Fibroblast of pulmonary artery (primary cell): ENCODE measurements around the gene MROH9.

ENCODE experiments used
- DNase-seq: peaks from one replicate; pipeline ENCODE4 v3.0.0-alpha.2; 2010; ENCODE audit warnings: low read depth
- H3K4me3 ChIP-seq: replicated peaks from 2 replicates; pipeline ENCODE4 v1.5.1; 2011; ENCODE audit warnings: low read depth, mild to moderate bottlenecking, control low read depth, low read length, moderate library complexity
- CTCF ChIP-seq: IDR thresholded peaks from 2 replicates; pipeline ENCODE4 v1.5.1; 2011; ENCODE audit warnings: mild to moderate bottlenecking, control low read depth, low read length, inconsistent platforms; ENCODE audit errors: missing control alignments

MROH9 gene

GRCh38 chr1:170993717-170994116 is 58.4 kb downstream of the MROH9 start:
- no peak for TF ChIP-seq CTCF

DNA sequence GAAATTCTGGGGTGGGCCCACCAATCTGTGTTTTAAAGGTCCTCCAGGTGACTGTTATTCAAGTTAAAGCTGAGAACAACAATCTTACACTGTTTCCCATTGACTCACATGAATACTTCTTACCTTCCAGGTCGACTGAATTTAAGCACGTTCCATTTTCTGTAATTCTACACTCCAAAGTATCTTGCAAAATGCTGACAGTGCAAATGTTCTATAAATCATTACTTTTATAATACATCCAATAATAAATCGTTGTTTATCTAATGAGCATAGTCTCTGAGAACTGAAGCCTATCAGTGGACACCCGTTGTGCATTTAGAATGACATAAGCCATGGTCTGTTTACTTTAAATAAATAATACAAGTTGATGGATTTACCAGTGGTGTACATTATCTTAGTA is 79.5 kb downstream of the MROH9 start:
- no peak for DNase-seq
- H3K4me3 ChIP-seq: no peak overlapping the region
- no peak for TF ChIP-seq CTCF

More at GRCh38 chr1:170993717-170994116, 58.4 kb downstream of the MROH9 start:
- no peak overlapping the region for H3K4me3 ChIP-seq
- DNase-seq: no peak

- H3K4me3 ChIP-seq: no peak overlapping the region
These were observed 82.1 kb downstream of the MROH9 start for GRCh38 chr1:171017426-171017825.

GRCh38 chr1:171019971-171020370 is 84.6 kb downstream of the MROH9 start:
- DNase-seq: no peak
- TF ChIP-seq CTCF: no peak
- H3K4me3 ChIP-seq: no peak overlapping the region

More at GRCh38 chr1:171017426-171017825, 82.1 kb downstream of the MROH9 start:
- no peak for DNase-seq
- TF ChIP-seq CTCF: no peak

- no peak for TF ChIP-seq CTCF
- no peak for DNase-seq
- H3K4me3 ChIP-seq: no peak overlapping the region
These were observed 97.7 kb downstream of the MROH9 start for GRCh38 chr1:171032822-171033702.

DNA sequence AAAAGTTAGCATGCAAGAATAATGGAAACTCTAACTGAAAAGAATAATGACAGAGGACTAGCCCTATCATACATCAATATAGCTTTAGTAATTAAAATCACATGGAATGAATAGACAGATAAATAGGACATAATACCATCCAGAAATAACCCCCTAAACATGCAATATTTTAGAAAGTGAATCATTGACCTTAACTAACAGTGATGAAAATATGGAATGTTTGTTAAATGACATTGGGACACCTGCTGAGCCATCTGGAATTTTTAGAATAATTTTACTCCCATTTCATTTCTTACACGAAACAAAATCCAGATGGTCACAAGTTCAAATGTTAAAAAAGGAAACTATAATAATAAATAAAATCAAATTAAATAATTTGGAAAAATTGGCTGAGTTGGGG is 102.3 kb downstream of the MROH9 start:
- H3K4me3 ChIP-seq: no peak overlapping the region
- no peak for TF ChIP-seq CTCF
- DNase-seq: no peak

GRCh38 chr1:171038284-171038683 is 103.0 kb downstream of the MROH9 start:
- H3K4me3 ChIP-seq: no peak overlapping the region
- DNase-seq: no peak
- no peak for TF ChIP-seq CTCF
